ENCODE measurements around the gene NRP2.

NRP2 gene

DNA sequence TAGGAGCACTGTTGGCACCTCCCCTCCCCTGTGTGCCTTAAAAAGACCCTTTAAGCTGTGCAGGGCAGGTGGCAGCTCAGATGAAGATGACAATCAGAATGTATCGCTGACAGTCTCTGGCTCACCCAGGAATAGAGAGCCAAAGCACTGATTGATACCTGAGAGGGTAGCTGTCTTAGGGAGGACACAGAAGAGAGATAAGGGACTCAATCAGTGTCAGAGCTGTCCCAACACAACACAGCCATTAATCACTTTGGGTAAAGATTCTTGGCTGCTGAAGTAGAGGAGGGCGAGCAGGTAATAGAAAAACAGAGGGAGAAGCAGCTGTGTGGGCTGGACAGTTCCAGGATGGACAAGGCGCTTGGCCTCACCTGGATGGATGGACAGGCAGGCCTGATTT lies 124.9 kb downstream of the NRP2 start:
- Histone ChIP-seq H3K4me3 (ENCODE audit: low read length) (no peak overlapping the region), H3K27me3 (ENCODE audit: control insufficient read depth, low read length) (peaks cover 10% of the 10 kb centered on the region; the same call in 1 of the 2 replicates), H3K9me2 (replicated peaks; ENCODE audit: control insufficient read depth, low read length) (no peaks in the 10 kb centered on the region), H3K79me2 (ENCODE audit: control insufficient read depth, low read length) (no peaks in the 10 kb centered on the region), H3K4me2 (ENCODE audit: low read length) (no peak overlapping the region), H3K4me1 (ENCODE audit: control insufficient read depth, low read length) (no peaks in the 10 kb centered on the region), H3K9me3 (ENCODE audit: control insufficient read depth, insufficient read depth, low read length) (no peaks in the 10 kb centered on the region), H3F3A (ENCODE audit: control insufficient read depth, insufficient read depth) (no peaks in the 10 kb centered on the region), H4K20me1 (ENCODE audit: control insufficient read depth, insufficient read depth, low read depth, low read length) (no peaks in the 10 kb centered on the region), H3K36me3 (ENCODE audit: control insufficient read depth, low read length) (no peaks in the 10 kb centered on the region), H3K27ac (ENCODE audit: low read depth, low read length) (no peak overlapping the region)
- no peak for TF ChIP-seq EZH2phosphoT487 (IDR thresholded peaks at IDR 0.05; ENCODE audit: borderline replicate concordance, low read length)
- TF ChIP-seq, protein P1, sequence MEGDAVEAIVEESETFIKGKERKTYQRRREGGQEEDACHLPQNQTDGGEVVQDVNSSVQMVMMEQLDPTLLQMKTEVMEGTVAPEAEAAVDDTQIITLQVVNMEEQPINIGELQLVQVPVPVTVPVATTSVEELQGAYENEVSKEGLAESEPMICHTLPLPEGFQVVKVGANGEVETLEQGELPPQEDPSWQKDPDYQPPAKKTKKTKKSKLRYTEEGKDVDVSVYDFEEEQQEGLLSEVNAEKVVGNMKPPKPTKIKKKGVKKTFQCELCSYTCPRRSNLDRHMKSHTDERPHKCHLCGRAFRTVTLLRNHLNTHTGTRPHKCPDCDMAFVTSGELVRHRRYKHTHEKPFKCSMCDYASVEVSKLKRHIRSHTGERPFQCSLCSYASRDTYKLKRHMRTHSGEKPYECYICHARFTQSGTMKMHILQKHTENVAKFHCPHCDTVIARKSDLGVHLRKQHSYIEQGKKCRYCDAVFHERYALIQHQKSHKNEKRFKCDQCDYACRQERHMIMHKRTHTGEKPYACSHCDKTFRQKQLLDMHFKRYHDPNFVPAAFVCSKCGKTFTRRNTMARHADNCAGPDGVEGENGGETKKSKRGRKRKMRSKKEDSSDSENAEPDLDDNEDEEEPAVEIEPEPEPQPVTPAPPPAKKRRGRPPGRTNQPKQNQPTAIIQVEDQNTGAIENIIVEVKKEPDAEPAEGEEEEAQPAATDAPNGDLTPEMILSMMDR (IDR thresholded peaks at IDR 0.05; ENCODE audit: low read depth, low read length, poor library complexity, severe bottlenecking) = no peak

DNA sequence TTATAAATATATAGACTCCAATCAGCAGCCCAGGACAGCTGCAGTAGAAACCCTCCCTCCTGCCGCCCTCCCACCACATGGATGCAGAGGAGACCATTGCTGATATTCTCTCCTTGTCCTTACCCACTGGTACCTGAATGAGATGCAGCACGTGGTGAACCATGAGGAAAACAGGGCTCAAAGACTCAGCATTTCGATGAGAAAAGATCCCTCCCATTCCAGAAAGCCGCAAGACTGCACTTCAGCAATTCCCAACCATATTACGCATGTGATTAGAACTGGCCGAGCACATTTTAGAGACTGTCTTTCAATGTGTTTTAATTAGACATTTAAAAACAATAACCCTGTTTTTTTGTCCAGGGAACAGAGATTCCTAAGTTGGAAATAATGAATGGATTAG lies 125.5 kb downstream of the NRP2 start:
- Histone ChIP-seq H3K4me1 (ENCODE audit: control insufficient read depth, low read length) (no peaks in the 10 kb centered on the region), H3K9me2 (replicated peaks; ENCODE audit: control insufficient read depth, low read length) (no peaks in the 10 kb centered on the region), H3K79me2 (ENCODE audit: control insufficient read depth, low read length) (no peaks in the 10 kb centered on the region), H3K27me3 (ENCODE audit: control insufficient read depth, low read length) (peaks cover 10% of the 10 kb centered on the region; the same call in 1 of the 2 replicates), H3F3A (ENCODE audit: control insufficient read depth, insufficient read depth) (no peaks in the 10 kb centered on the region), H3K36me3 (ENCODE audit: control insufficient read depth, low read length) (no peaks in the 10 kb centered on the region), H3K9me3 (ENCODE audit: control insufficient read depth, insufficient read depth, low read length) (no peaks in the 10 kb centered on the region), H4K20me1 (ENCODE audit: control insufficient read depth, insufficient read depth, low read depth, low read length) (no peaks in the 10 kb centered on the region), H3K27ac (ENCODE audit: low read depth, low read length) (no peak overlapping the region), H3K4me3 (ENCODE audit: low read length) (no peak overlapping the region), H3K4me2 (ENCODE audit: low read length) (no peak overlapping the region)
- TF ChIP-seq, protein P1 (IDR thresholded peaks at IDR 0.05; ENCODE audit: low read depth, low read length, poor library complexity, severe bottlenecking) = no peak
- TF ChIP-seq EZH2phosphoT487 (IDR thresholded peaks at IDR 0.05; ENCODE audit: borderline replicate concordance, low read length) = no peak

DNA sequence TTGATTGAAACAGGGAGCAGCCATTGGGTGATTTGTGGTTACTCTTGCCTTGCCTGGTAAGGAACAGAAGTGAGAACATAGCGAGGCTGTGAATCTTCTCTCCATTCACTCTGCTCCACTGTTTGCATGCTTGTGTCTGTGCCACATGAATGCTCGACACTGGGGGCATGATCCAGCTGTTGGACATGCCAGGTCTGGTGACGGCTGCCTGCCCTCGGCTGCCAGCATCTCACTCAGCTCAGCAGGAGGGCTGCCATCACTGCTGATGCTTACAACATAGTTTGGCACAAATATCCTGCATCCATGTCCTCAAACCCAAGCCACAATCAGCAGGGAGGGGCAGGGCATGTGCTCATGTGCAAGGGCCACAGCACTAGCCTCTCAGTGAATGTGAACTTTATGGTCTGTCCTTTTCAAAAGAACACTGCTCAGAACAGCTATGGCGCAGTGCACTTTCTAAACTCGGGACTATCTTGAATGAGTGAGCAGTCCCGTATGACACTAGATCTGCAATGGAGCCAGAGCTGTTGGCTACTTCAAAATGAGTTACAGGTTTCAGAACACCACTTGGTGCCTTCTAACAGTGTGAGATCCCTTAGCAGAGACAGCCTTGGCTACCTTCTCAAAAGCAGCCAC lies 126.3 kb downstream of the NRP2 start:
- H3K79me2 ChIP-seq (ENCODE audit: control insufficient read depth, low read length) = no peaks in the 10 kb centered on the region
- no peak overlapping the region for H3K27ac ChIP-seq (ENCODE audit: low read depth, low read length)
- no peaks in the 10 kb centered on the region for H4K20me1 ChIP-seq (ENCODE audit: control insufficient read depth, insufficient read depth, low read depth, low read length)
- no peaks in the 10 kb centered on the region for H3K4me1 ChIP-seq (ENCODE audit: control insufficient read depth, low read length)
- peaks cover 10% of the 10 kb centered on the region; the same call in 1 of the 2 replicates for H3K27me3 ChIP-seq (ENCODE audit: control insufficient read depth, low read length)
- H3F3A ChIP-seq (ENCODE audit: control insufficient read depth, insufficient read depth) = no peaks in the 10 kb centered on the region
- H3K9me2 ChIP-seq (replicated peaks; ENCODE audit: control insufficient read depth, low read length) = no peaks in the 10 kb centered on the region
- no peaks in the 10 kb centered on the region for H3K9me3 ChIP-seq (ENCODE audit: control insufficient read depth, insufficient read depth, low read length)
- no peaks in the 10 kb centered on the region for H3K36me3 ChIP-seq (ENCODE audit: control insufficient read depth, low read length)
- no peak overlapping the region for H3K4me3 ChIP-seq (ENCODE audit: low read length)
- no peak overlapping the region for H3K4me2 ChIP-seq (ENCODE audit: low read length)
- TF ChIP-seq, protein P1 (IDR thresholded peaks at IDR 0.05; ENCODE audit: low read depth, low read length, poor library complexity, severe bottlenecking) = no peak
- TF ChIP-seq EZH2phosphoT487 (IDR thresholded peaks at IDR 0.05; ENCODE audit: borderline replicate concordance, low read length) = no peak

Data from DOHH2 (cell line).